Astrocyte (in vitro differentiated cells and primary cell): ENCODE results near the gene MZT1. TPM values are rescaled to one million over a fixed set of nuclear protein-coding genes. Genes with fewer than 3 reads are reported as not detected.

Experiments used
- DNase-seq: peaks from one replicate; pipeline ENCODE4 v3.0.0-alpha.2; 2010; ENCODE audit warnings: low read depth
- FAIRE-seq: peaks from 2 replicates; lab custom pipeline; 2011; peaks lifted over from hg19 to GRCh38; lab: Jason Lieb, UNC
- H2AFZ ChIP-seq: 2 replicates; pipeline ENCODE4 v1.6.0; 2012; ENCODE audit warnings: low read depth, low read length, inconsistent platforms
- H3K27ac ChIP-seq: 2 replicates; pipeline ENCODE4 v1.5.1; 2011; ENCODE audit warnings: low read depth, low read length, inconsistent platforms
- H3K27me3 ChIP-seq: 2 replicates; pipeline ENCODE4 v1.6.0; 2011; ENCODE audit warnings: low read length, inconsistent platforms; ENCODE audit not compliant: insufficient read depth
- H3K36me3 ChIP-seq: 2 replicates; pipeline ENCODE4 v1.5.1; 2011; ENCODE audit warnings: low read length, inconsistent platforms; ENCODE audit not compliant: insufficient read depth
- H3K4me1 ChIP-seq: 2 replicates; pipeline ENCODE4 v1.5.1; 2011; ENCODE audit warnings: low read length, inconsistent platforms; ENCODE audit not compliant: insufficient read depth
- H3K4me2 ChIP-seq: 2 replicates; pipeline ENCODE4 v1.6.0; 2012; ENCODE audit warnings: low read length, inconsistent platforms
- H3K4me3 ChIP-seq: 2 replicates; pipeline ENCODE4 v1.5.1; 2011; ENCODE audit warnings: low read depth, mild to moderate bottlenecking, low read length, inconsistent platforms; ENCODE audit not compliant: insufficient read depth
- H3K79me2 ChIP-seq: 2 replicates; pipeline ENCODE4 v1.6.0; 2012; ENCODE audit warnings: mild to moderate bottlenecking, low read length, inconsistent platforms; ENCODE audit not compliant: insufficient read depth
- H3K9ac ChIP-seq: 2 replicates; pipeline ENCODE4 v1.6.0; 2012; ENCODE audit warnings: mild to moderate bottlenecking, low read length, inconsistent platforms
- H3K9me3 ChIP-seq: 2 replicates; pipeline ENCODE4 v1.5.1; 2012; ENCODE audit warnings: low read depth, mild to moderate bottlenecking, low read length, inconsistent platforms; ENCODE audit not compliant: insufficient read depth
- H4K20me1 ChIP-seq: 2 replicates; pipeline ENCODE4 v1.6.0; 2012; ENCODE audit warnings: low read length, inconsistent platforms; ENCODE audit not compliant: insufficient read depth
- H3K27ac Mint-ChIP-seq: one replicate; pipeline ENCODE4 v1.8.0; 2021; ENCODE audit warnings: mild to moderate bottlenecking, mixed read lengths; ENCODE audit not compliant: unreplicated experiment
- H3K27me3 Mint-ChIP-seq: one replicate; pipeline ENCODE4 v1.8.0; 2021; ENCODE audit warnings: low read depth, mixed read lengths; ENCODE audit not compliant: unreplicated experiment
- H3K36me3 Mint-ChIP-seq: one replicate; pipeline ENCODE4 v1.8.0; 2021; ENCODE audit warnings: low read depth, mixed read lengths; ENCODE audit not compliant: unreplicated experiment
- H3K4me1 Mint-ChIP-seq: one replicate; pipeline ENCODE4 v1.8.0; 2021; ENCODE audit warnings: low read depth, mixed read lengths; ENCODE audit not compliant: unreplicated experiment
- H3K4me3 Mint-ChIP-seq: one replicate; pipeline ENCODE4 v1.8.0; 2021; ENCODE audit warnings: mild to moderate bottlenecking, moderate library complexity, mixed read lengths; ENCODE audit not compliant: unreplicated experiment
- H3K9me3 Mint-ChIP-seq: one replicate; pipeline ENCODE4 v1.8.0; 2021; ENCODE audit warnings: mild to moderate bottlenecking, mixed read lengths; ENCODE audit not compliant: unreplicated experiment
- CTCF ChIP-seq: IDR thresholded peaks from 2 replicates; pipeline ENCODE4 v1.5.1; 2011; ENCODE audit warnings: low read depth, mild to moderate bottlenecking, inconsistent platforms, low read length, moderate library complexity; ENCODE audit not compliant: insufficient read depth
- EZH2 ChIP-seq: IDR thresholded peaks from 2 replicates; pipeline ENCODE4 v1.6.1; 2012; ENCODE audit warnings: mild to moderate bottlenecking, low read length, inconsistent platforms; ENCODE audit not compliant: insufficient read depth
- total RNA-seq: library from RNA; stranded (reverse); gene quantifications from 2 replicates; pipeline ENCODE4 v1.2.1, GENCODE V29; 2021

Gene MZT1
- total RNA-seq, 1 donor from 2014 or later, result 13.5 TPM

DNA sequence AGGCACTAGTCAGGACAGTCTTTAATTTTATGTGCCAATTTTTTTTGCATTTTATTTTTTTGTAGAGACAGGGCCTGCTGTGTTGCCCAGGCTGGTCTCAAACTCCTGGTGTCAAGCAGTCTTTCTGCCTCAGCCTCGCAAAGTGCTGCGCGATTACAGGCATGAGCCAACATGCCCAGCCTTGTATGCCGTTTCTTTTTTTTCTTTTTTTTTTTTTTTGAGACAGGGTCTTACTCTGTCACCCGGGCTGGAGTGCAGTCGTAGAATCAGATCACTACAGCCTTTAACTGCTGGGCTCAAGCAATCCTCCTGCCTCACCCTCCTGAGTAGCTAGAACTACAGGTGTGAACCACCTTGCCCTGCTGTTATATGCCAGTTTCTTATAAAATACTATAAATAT, 26.7 kb upstream of the MZT1 start:
- FAIRE-seq, result no peak
- TF ChIP-seq EZH2 (no peak), CTCF (no peak)
- no peaks in the 10 kb centered on the region for H3K9me3 Mint-ChIP-seq

GRCh38 chr13:72751220-72751619, 23.8 kb upstream of the MZT1 start:
- no peak for FAIRE-seq
- Histone ChIP-seq H3K79me2 (peaks cover 12% of the 10 kb centered on the region), H3K9ac (no peak overlapping the region), H3K27me3 (no peaks in the 10 kb centered on the region), H3K36me3 (peaks cover 58% of the 10 kb centered on the region), H3K4me3 (no peak overlapping the region), H3K9me3 (no peaks in the 10 kb centered on the region), H3K4me1 (no peaks in the 10 kb centered on the region), H3K4me2 (no peak overlapping the region), H3K27ac (no peak overlapping the region), H2AFZ (no peak overlapping the region), H4K20me1 (peaks cover 7% of the 10 kb centered on the region)
- Mint-ChIP-seq H3K4me1 (no peaks in the 10 kb centered on the region), H3K4me3 (no peak overlapping the region), H3K27ac (no peak overlapping the region), H3K9me3 (no peaks in the 10 kb centered on the region), H3K27me3 (no peaks in the 10 kb centered on the region), H3K36me3 (peaks cover 5% of the 10 kb centered on the region)
- no peak for TF ChIP-seq EZH2
- TF ChIP-seq CTCF, result no peak
- no peak for DNase-seq

More for the DNA sequence above, 26.7 kb upstream of the MZT1 start:
- Histone ChIP-seq H3K4me2 (no peak overlapping the region), H3K4me3 (no peak overlapping the region), H3K4me1 (no peaks in the 10 kb centered on the region), H3K27ac (no peak overlapping the region), H2AFZ (no peak overlapping the region), H3K36me3 (peaks cover 56% of the 10 kb centered on the region), H4K20me1 (peaks cover 3% of the 10 kb centered on the region), H3K27me3 (no peaks in the 10 kb centered on the region), H3K9ac (no peak overlapping the region), H3K9me3 (no peaks in the 10 kb centered on the region), H3K79me2 (peaks cover 10% of the 10 kb centered on the region)
- Mint-ChIP-seq H3K36me3 (peaks cover 6% of the 10 kb centered on the region), H3K27ac (no peak overlapping the region), H3K27me3 (no peaks in the 10 kb centered on the region), H3K4me1 (no peaks in the 10 kb centered on the region), H3K4me3 (no peak overlapping the region)
- DNase-seq, result no peak

DNA sequence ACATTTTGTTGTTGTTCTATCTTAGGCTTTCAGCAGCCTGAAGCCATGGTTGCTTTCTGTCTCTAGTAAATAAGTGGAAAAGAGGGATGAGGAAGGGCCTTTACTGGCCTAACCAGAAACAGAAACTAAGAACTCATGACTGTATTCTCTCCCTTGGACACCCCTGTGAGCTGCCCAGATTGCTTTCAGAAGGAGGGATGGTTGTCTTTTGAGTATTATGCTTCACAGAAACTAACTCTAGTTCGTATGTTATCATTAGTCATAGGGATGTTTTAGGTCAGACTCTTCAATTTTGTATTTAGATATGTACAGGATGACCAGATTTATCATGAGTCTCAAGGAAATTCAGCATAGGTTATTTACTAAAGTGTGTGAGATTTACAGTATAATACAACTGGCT, 17.8 kb upstream of the MZT1 start:
- Histone ChIP-seq H3K4me3 (no peak overlapping the region), H4K20me1 (peaks cover 4% of the 10 kb centered on the region), H3K4me1 (no peaks in the 10 kb centered on the region), H3K36me3 (peaks cover 40% of the 10 kb centered on the region), H3K9ac (no peak overlapping the region), H3K27me3 (no peaks in the 10 kb centered on the region), H3K9me3 (no peaks in the 10 kb centered on the region), H3K79me2 (peaks cover 16% of the 10 kb centered on the region), H2AFZ (no peak overlapping the region), H3K4me2 (no peak overlapping the region), H3K27ac (no peak overlapping the region)
- TF ChIP-seq CTCF (no peak), EZH2 (no peak)
- no peak overlapping the region for H3K4me3 Mint-ChIP-seq
- DNase-seq, result no peak
- peaks cover 2% of the 10 kb centered on the region for H3K36me3 Mint-ChIP-seq
- H3K27me3 Mint-ChIP-seq, result no peaks in the 10 kb centered on the region
- H3K4me1 Mint-ChIP-seq, result peaks cover 1% of the 10 kb centered on the region
- H3K9me3 Mint-ChIP-seq, result no peaks in the 10 kb centered on the region
- H3K27ac Mint-ChIP-seq, result peak overlapping the region; percentile 75
- FAIRE-seq, result no peak
